ENCODE data around the gene ZNF710. TPM values are rescaled to one million over a fixed set of nuclear protein-coding genes. Genes with fewer than 3 reads are reported as not detected.

ZNF710 gene
- polyA plus RNA-seq, 1 experiment = 2.2 TPM

GRCh38 chr15:90020021-90020735 is 19.1 kb downstream of the ZNF710 start:
- POLR2A ChIA-PET = no interaction called here

DNA sequence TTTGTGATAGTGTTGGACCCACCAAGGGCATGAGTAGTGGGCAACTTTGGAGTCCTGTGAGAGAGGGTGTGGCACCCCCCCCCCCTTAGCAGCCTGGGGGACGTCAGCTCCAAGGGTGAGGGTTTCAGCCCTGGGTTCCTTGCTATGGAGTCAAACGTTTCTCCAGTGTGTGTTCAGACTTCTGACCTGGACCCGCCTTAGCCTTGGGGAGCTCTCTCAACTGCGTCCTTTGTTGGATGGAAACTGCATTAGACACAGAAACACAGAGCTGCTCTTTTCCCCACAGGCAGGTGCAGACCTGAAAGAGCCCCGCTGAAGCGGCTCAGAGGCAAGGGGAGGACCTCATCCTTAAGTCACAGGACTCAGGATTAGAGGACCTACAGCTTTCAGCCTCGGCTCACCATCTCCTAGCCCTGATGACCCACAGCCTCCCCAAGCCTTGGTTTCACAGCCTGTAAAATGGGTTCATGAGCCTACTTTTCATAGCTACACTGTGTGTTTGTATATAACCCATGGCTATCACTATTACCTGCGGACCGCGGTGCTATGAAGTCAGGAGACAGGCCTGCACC is 19.9 kb downstream of the ZNF710 start:
- Histone ChIP-seq H3K27me3 (ENCODE audit: control insufficient read depth, insufficient read depth, low read length) (no peaks in the 10 kb centered on the region), H3K27ac (ENCODE audit: low read depth, low read length) (no peak overlapping the region), H3K9me3 (ENCODE audit: control insufficient read depth, insufficient read depth, low read length) (no peaks in the 10 kb centered on the region), H3K4me3 (ENCODE audit: low read depth, low read length) (no peak overlapping the region)
- ChIA-PET CTCF (no interaction called here), POLR2A (no interaction called here)
- DNase-seq (ENCODE audit: low read depth, low spot score) = no peak
- TF ChIP-seq CTCF (IDR thresholded peaks at IDR 0.05; ENCODE audit: low read depth, low read length) = no peak

More at GRCh38 chr15:90020021-90020735, 19.1 kb downstream of the ZNF710 start:
- DNase-seq (ENCODE audit: low read depth, low spot score) = no peak
- no peak for TF ChIP-seq CTCF (IDR thresholded peaks at IDR 0.05; ENCODE audit: low read depth, low read length)
- Histone ChIP-seq H3K27me3 (ENCODE audit: control insufficient read depth, insufficient read depth, low read length) (no peaks in the 10 kb centered on the region), H3K9me3 (ENCODE audit: control insufficient read depth, insufficient read depth, low read length) (no peaks in the 10 kb centered on the region), H3K4me3 (ENCODE audit: low read depth, low read length) (no peak overlapping the region), H3K27ac (ENCODE audit: low read depth, low read length) (no peak overlapping the region)
- CTCF ChIA-PET = interaction anchor here (1.0 kb wide), 1 partner anchor 51 kb away, joined by 4 read pairs; no protein-coding TSS in a partner anchor

DNA sequence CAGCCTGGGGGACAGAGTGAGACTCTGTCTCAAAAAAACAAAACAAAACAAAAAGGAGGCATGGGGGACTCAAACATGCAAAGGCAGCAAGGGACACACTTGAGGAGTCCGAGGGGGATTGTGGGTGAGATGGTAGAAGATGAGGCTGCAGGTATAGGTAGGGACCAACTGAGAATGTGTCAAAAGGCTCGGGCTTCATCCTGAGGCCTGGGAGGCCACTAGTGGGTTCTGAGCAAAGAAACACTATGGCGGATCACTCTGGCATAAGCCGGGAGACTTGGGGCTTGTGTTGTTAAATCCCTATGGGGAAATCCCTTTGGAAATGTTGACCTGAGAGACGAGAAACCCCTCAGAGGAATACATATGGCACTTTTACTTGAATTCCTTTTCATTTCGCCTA is 21.2 kb downstream of the ZNF710 start:
- Histone ChIP-seq H3K27ac (ENCODE audit: low read depth, low read length) (no peak overlapping the region), H3K9me3 (ENCODE audit: control insufficient read depth, insufficient read depth, low read length) (no peaks in the 10 kb centered on the region), H3K4me3 (ENCODE audit: low read depth, low read length) (no peak overlapping the region), H3K27me3 (ENCODE audit: control insufficient read depth, insufficient read depth, low read length) (no peaks in the 10 kb centered on the region)
- no peak for DNase-seq (ENCODE audit: low read depth, low spot score)
- ChIA-PET CTCF (no interaction called here), POLR2A (interaction anchor here (0.6 kb wide), 1 partner anchor 15 kb away, joined by 3 read pairs; no protein-coding TSS in a partner anchor)
- no peak for TF ChIP-seq CTCF (IDR thresholded peaks at IDR 0.05; ENCODE audit: low read depth, low read length)

DNA sequence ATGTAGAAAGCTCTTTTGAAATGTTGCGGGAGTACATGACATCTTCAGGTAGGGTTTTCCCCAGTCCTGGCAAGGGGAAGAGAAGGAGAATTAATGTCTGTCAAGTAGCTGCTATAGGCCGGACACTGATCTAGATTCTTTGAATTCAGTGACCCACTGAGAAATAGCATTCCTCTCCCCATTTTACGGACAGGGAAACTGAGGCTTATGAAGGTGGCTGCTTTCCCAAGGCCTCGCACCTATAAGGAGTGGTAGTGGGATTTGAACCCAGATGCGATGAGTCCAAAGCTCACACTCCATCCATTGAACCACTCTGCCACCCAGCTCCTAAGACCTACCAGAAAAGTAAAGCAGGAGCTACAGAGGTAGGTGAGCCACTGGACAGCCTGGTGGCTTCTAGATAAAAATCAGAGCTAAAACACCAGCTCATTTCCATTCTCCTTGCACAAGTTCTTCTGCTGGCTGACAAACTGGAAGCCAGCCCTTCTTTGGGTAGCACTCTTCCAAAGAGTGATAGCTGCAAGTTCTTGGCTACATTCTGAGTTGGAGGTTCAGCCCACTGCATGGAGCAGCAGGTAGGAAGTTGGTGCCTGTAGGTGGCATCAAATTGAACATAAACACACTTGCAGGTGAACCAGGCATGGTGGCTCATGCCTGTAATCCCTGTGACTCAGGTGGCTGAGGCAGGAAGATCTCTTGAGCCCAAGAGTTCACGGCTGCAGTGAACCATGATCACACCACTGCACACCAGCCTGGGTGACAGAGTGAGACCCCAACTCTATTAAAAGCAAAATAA is 22.0 kb downstream of the ZNF710 start:
- ChIA-PET POLR2A (no interaction called here), CTCF (interaction anchor here (0.5 kb wide), 1 partner anchor 54 kb away, joined by 3 read pairs; no protein-coding TSS in a partner anchor)
- H3K4me3 ChIP-seq (ENCODE audit: low read depth, low read length) = no peak overlapping the region
- DNase-seq (ENCODE audit: low read depth, low spot score) = no peak
- H3K27me3 ChIP-seq (ENCODE audit: control insufficient read depth, insufficient read depth, low read length) = no peaks in the 10 kb centered on the region
- no peak overlapping the region for H3K27ac ChIP-seq (ENCODE audit: low read depth, low read length)
- no peaks in the 10 kb centered on the region for H3K9me3 ChIP-seq (ENCODE audit: control insufficient read depth, insufficient read depth, low read length)
- no peak for TF ChIP-seq CTCF (IDR thresholded peaks at IDR 0.05; ENCODE audit: low read depth, low read length)
